SIG-M5 treated with dmso at 0.1 percent for 504 hours (cell line): ENCODE results near the gene LYRM1.

Source experiments
- DNase-seq: peaks from one replicate; lab custom pipeline; 2025; ENCODE audit not compliant: unreplicated experiment; lab: John Stamatoyannopoulos, UW

The LYRM1 gene

DNA sequence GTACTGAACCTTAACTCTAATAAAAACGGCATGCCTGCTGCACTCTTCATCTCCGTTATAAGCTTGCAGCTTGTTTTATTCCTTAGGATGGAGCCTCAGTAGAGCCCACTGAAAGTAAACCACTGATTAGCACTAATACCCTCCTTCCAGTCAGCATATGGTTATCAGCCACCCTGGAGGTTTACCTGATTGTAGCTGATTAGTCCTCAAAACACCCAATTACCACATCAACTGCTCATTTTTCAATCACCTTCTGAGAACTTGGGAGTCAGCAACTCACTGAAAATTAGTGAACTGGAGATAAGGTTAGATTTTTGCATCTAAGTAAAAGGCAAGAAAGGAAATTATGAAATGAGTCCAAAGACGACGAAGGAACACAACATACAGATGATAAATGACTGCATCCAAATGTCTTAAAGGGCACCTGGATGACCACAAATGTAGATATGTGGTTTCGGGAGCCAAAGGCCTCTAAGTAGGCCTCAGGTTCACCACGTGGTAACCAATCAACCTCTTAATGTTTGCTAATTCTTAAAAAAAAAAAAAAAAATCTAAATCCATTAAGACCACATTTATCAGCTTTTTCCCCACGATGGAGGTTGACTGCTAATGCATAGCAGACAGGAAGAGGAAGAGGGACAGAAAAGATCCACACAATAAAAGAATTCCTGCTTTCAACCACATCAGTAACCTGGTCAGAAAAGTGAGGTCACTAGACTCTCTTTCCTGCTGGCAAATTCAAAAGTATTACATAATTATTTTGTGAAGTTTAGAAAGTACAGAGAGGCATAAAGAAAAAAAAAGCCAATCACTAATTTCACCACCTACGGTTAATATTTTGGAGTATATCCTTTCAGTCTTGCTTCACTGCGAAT, 28.4 kb upstream of the LYRM1 start:
- DNase-seq: no peak

DNA sequence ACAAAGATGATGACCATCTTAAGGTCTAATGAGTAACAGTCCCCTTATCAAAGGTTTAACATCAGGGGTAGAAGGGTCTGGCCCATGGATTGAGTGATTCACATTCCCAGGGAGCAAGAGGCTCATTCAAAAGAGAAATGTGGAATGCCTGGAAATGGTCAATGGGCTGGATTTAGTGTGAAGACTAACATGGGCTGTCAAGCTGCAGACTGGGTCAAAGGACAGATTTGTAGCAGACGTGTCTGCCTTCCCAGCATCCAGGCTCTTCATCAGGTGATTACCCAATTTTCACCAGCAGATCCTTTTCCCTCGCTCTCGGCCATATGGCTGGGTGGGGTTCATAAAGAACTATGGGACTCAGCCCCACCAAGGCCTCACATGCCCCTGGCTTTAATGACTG, 27.2 kb upstream of the LYRM1 start:
- no peak for DNase-seq

DNA sequence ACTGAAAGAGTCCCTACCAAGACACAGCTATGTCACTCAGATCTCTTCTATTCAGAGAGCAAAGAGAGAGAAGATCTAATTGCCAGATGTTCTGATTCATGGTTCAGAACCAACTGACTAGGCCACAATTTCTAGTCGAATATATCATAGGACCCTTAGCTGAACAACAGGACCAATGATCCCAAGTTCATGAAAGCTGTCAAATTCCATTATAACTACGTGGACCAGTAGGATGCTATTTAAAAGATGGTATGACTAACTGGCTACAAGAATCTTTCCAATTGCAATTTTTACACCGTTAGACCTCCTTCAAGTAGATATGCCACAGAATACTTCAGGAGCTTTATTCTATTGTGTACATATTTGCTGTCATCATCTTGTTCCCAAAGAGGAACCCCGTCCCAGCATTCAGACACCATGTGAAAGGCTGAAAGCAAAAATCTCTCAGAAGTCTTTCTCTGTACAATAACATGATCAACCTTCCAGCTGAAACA, 26.4 kb upstream of the LYRM1 start:
- no peak for DNase-seq

DNA sequence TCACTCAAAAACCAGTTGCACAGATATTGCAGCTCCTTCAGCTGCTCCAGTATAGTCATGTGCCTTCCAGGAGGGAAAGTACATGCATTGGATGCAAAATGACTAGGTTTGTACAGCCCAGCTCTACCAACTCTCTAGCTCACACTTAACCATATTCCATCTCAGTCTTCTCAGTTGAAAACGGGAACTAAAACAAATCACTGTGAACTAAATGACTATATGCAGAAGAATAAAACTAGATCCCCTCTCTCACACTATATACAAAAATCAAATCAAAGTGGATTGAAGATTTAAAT, 25.3 kb upstream of the LYRM1 start:
- DNase-seq: no peak

DNA sequence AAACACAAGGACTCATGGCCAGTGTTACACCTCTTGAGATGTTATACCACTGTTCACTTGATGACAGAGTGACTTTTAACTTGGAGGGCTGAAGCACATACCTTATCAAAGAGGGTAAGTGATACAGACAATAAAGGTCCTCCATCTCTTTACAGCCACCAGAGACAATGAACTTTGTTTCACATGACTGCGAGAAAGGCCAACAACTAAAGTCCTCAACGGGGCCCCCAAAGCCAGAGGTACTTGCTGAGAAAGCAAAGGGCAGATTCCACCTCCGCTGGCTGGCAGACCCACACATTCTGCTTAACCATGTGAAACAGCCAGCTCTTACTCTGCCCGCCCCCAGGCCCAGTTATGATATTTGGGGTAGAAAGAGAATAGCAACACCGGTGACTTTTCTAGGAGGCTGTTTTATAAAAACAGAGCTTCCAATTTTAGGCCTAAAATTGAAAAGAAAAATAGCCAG, 21.9 kb upstream of the LYRM1 start:
- no peak for DNase-seq

DNA sequence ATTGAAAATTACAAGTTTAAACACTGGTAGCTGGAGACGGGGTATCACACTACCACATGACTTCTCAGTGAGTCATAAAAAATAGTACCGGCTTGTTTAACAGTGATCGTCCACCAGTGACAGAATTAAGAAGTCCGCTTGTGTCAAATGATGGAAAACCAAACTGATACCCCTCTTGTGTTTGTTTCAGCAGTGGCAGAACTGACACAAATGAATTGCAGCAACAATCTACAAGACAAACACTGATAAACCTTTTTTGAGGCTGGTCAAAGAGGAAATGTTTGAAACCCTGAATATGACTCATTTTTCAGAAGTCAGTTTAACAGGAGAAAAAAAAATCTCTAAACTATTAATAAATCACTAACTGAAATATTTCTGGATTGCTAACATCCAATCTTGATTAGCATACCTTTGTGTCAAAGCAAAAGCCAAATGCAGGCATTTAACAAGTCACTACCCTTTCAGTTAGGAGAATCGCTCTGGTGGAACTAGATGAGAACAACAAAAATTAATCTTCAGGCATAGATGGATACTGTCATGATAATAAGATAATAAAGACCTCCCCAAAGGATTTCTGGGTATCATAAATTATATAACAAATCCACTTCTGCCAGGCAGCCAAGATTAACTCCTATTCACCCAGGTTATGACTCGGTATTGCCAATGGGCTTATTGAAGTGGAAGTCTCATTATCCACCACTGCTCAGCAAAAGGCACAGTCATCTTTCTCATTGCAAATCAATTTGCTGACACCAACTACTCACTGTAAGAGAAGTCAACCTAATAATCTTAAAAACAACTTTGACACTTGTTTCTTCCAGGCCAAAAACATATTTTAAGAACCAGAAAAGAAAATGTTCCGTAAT, 21.2 kb upstream of the LYRM1 start:
- no peak for DNase-seq

DNA sequence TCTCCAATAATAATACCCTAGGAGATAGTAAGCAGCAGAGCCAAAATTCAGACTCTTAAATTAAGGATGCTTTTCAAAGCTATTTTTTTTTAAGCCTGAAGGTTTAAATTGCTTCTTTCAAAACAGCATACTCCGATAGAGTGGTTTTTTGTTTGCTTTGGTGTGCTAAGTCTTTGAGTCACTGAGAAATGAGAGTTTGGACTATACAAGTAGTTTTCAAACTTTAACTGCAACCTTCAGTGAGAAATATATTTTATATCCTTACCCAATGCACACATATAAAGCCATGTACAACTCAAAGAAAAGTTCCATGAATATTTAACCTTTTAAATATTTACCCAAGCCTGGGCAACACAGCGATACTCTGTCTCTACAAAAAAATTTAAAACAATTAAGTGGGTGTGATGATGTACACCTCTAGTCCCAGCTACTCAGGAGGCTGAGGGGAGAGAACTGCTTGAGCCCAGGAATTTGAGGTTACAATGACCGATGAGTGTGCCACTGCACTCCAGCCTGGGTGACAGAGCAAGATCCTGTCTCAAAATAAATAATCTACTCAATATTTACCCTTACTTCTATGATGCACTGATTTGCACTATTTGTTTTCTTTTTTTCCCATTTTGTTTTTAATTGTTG, 19.6 kb upstream of the LYRM1 start:
- no peak for DNase-seq

DNA sequence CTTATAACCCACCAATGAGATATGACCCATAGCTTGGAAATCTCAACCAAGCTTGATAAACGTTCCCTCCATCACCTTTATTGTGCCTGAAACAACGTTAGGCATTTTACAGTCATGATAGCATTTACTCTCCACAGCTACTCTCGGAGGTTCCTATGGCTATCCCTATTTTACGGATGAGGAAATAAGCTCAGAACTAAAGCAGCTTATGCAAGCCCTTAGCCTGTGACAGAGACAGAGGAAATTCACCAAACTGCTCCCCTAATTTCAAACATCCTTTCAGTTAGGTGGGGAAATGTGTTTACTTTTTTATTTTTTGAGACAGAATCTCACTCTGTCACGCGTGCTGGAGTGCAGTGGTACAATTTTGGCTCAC, 19.1 kb upstream of the LYRM1 start:
- no peak for DNase-seq

DNA sequence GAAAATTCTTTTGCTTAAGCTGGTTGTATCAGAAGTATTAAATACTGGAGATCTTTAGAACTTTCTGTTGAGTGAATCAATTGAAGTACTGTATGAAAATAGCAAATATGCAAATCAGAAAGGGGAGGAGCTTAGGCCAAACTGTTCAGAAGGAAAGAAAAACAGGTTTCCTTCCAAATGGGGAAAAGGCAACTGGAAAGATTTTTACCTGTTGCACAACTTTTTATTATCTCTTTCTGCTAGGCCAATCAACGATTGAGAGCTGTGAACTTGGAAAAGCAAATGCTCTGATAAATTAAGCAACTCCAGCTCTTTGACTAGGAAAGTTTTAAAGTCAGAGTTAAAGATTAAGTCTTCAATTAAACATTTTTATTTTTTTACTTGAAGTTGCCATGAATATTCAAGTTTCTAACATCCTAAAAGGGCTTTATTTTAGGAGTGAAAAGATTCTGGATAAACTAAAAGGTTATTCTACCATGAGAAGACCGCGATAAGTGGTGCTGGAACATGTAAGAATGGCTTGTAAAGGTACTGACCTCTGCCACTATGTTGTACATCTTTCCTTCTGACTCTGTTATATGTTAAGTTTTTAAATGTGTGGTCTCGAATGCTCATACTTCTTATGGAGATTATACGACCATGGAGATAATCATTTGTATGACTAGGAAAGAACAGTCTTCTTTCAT, 16.9 kb upstream of the LYRM1 start:
- no peak for DNase-seq

DNA sequence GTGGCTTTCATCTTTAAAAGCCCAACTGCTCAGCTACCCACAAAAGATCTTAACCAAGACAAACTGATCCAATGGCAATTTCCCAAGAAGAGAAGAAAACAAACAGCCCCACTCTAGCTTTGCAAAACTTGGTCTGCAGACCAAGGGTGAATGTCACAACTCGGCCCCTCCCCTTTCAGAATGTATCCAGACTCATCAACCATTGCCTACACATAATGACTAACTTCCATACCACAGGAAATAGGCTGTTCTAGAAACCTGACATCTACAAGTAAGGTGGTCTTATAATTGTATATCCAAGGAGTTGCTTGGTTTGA, 16.4 kb upstream of the LYRM1 start:
- DNase-seq: no peak

DNA sequence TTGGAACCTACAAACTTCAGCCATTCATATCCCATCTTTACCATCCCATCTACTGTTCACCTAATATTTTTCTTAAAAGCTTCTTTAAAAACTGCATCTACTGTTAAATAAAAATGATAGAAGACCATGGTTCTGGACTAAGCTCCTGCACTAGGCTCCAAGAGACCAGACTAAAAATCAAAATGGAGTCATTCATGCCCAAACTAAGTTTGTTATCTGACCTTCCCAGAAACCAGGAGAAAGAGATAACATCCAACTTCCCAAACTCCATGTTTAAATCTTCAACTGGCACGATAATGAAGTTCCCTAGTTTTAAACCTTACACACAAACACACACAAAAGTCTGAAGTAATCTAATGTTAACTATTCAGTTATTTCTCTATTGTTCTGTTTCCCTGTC, 14.3 kb upstream of the LYRM1 start:
- DNase-seq: no peak

DNA sequence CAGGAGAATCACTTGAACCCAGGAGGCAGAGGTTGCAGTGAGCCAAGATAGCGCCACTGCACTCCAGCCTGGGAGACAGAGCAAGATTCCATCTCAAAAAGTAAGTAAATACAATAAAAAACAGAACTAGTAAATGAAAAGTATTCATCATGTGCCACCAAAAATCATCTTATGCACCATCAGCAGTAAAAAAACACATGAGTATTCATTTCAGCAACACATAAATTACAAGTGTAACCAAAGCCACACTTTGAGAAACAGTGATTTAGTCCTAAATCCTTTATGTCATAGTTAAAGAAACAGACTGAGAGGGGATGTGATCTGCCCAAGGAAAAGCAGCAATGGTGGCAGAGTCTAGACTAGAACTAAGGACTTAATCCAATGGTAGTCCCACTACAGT, 13.4 kb upstream of the LYRM1 start:
- DNase-seq: no peak

DNA sequence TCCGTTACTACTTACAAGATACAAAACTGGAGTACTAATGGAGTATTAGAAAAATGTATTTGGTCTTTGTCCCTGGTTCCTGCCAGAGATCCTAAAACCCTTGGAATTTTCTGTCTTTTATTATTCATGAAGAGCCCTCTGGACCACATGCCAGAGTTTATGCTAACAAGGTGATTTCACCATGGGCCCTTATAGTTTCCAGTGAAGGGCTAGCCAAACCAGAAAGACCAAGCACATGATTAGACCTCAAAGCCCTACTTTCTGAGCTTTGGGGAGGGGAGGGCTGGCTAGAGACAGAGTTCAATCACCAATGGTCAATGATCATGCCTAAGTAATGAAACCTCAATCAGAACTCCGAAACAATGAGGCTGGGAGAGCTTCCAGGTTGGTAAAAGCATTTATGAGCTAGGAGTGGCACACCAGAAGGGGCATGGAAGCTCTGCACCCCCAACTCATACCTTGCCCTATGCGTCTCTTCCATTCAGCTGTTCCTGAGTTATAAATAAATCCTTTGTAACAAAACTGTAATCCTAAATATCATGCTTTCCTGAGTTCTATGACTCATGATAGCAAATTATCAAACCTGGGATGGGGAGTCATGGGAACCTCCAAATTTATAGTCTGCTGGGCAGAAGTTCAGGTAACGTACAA, 10.8 kb upstream of the LYRM1 start:
- DNase-seq: no peak

DNA sequence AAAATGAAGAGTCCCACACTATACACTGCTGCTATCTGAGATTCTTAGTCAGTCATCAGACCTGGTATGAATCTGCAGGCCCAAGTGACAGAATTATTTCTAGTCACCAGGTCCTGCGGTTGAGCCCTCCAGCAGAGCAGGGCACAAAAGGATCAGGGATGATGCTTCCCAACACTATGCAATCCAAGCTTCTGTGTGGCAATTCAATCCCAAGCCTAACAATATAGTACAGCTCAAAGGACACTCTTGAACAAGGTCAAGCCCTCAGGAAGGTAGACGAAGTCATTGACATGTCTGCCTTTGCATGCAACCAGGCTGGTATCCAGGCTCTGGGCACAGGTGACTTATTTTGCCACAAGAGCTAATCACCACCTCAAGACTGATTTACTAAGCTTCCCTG, 6.2 kb upstream of the LYRM1 start:
- DNase-seq: no peak

DNA sequence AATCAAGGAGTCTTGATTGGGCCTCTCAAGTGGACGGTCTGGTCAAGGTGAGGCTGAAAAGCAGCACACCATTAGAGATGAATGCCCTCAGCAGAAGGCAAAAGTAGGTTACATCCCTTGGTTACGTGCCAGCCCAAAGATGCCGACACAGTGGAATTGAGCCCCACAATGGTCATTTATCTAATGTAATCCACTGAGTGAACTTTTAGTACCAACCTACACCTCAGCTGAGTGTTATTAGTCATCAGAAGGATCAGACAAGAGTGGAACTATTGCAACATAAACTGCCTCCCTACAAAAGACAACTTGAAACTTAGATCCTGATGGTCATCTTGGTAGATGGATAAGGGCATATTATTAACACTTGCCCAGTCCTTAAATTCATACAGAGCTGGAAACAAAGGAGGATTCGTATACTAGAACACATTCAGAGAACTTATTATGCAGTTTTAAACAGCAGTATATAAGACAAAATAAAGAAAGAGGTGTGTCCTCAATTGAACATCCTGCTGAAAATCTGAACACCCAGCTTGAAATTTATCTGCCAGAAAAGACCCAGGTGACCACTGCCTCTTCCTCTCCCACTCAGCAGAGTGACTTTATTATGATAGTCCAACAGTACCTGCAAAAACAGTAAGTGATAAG, 3.2 kb upstream of the LYRM1 start:
- DNase-seq: peak; percentile 11

DNA sequence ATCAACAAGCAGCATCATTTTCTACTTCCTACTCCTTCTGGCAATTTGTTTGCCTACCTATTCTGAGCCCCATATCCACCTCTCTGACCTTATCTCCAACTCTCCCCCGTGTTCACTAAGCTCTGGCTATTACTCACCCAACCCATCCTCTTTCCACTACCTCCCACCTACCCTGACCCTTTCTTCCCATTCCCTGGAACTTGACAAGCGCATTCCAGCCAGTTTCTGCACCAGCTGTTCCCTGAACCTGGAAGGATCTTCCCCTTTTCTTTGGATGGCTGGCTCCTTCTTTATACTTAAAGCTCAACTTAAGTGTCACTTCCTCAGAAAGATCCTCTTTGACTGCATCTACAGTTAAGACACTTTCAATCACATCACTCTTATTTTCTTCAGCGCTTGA, 2.6 kb upstream of the LYRM1 start:
- DNase-seq: no peak

DNA sequence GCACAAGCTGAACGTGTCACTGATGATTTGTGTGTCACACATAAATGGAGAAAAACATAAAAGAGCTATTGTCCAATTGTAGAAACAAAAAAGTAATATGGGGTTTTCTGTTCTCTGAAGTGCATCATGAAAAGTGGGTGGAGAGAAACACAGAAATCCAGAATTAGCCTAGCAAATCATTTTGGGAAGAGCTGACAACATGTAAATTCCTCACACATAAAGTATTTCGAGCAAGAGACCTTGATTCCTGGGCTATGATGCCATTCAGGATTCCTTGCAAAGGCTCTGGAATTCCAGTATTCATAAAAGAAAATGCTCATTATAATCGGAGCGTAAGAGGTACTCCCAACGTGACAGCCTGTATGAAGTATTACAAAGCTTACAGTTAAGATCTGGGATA, 1.5 kb upstream of the LYRM1 start:
- DNase-seq: no peak

DNA sequence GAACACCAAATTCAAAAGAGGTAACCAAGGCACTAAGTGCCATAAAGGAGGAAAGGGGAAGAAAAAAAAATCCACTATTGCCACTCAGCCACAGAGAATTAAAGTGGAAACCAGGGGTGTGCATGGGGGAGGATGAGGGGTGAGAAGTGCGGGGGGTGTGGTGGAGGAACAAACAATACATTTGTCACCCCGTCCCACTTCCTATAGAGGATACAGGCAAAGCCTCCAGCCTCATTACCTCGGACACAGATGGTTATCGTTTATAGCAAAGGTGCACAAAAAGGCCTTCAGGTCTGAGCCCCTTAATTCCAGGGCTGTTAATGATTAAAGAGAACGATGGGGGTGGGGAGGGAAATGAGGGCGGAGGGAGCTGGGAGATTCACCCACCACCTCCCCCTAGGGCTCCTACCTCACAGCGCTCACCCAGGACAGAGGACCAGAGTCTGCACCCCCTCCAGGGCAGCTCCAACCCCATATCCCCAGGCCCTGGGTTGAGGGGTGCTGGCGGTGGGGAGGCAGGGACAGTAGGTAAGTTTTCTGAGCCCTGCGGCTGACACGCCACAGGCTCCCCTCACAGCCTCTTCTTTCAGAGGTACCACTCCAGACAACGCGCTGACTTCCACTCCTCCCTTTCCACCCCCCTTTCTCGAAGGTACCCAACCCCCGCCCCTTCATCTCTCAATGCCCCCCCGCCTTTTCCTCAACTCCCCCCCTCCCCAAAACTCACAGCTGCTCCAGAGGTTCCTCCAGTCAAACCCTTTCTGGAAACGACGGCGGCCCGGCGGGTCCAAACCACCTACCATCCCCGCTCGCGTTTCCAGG, 883 bp upstream of the LYRM1 start:
- DNase-seq: no peak

DNA sequence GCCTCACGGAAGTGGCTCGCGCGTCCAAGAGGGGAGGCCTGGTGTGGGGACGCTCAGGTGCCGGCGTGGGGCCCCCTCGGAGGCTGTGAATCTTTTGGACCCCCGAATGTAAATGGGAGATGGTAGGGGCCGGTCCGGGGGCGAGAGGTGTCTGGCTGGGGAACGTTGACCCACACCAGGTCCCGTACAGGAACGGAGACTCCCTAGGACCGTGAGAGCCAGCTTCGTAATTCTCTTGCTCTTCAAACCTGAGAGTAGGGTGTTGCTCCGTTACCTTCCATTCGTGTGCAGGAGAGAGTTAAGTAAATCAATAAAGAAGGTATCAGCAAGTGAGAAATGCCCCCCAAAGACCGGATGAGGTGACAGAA, 481 bp downstream of the LYRM1 start:
- no peak for DNase-seq
